Fibroblast of lung (primary cell): ENCODE data around the gene THOC1. TPM values are rescaled to one million over a fixed set of nuclear protein-coding genes. Genes with fewer than 3 reads are reported as not detected.

Experiments
- DNase-seq, 2 donors: peaks; one replicate each; pipeline versions ENCODE4 v3.0.0 to v3.0.0-alpha.2; 2010; ENCODE audit warnings: low read depth in 2 of 2
- H2AFZ ChIP-seq: 2 replicates; pipeline ENCODE4 v1.5.1; 2012; ENCODE audit warnings: low read length, control low read depth, inconsistent platforms
- H3K27ac ChIP-seq: 2 replicates; pipeline ENCODE4 v1.5.1; 2011; ENCODE audit warnings: low read length, control low read depth; ENCODE audit not compliant: insufficient read depth
- H3K27me3 ChIP-seq: 2 replicates; pipeline ENCODE4 v1.5.1; 2011; ENCODE audit warnings: mild to moderate bottlenecking, low read length; ENCODE audit not compliant: control insufficient read depth, insufficient read depth
- H3K36me3 ChIP-seq: 2 replicates; pipeline ENCODE4 v1.5.1; 2011; ENCODE audit warnings: low read length; ENCODE audit not compliant: control insufficient read depth, insufficient read depth
- H3K4me1 ChIP-seq: 2 replicates; pipeline ENCODE4 v1.5.1; 2011; ENCODE audit warnings: low read length; ENCODE audit not compliant: control insufficient read depth, insufficient read depth; ENCODE audit errors: extremely low read depth
- H3K4me2 ChIP-seq: 2 replicates; pipeline ENCODE4 v1.5.1; 2011; ENCODE audit warnings: low read length, control low read depth; ENCODE audit not compliant: insufficient read depth; ENCODE audit errors: extremely low read depth
- H3K4me3 ChIP-seq, 4 experiments: fragments of 200-600 bp in 1 of 4; sonication (generic) in 1 of 4; replicated peaks in 1 of 4; 2 replicates each; pipeline ENCODE4 v1.5.1; 2011 to 2016; ENCODE audit warnings: low read length in 4 of 4, low read depth in 3 of 4, mild to moderate bottlenecking in 3 of 4, control low read depth in 2 of 4, inconsistent platforms in 1 of 4, mixed read lengths in 1 of 4; ENCODE audit not compliant: insufficient read depth in 1 of 4; ENCODE audit errors: control extremely low read depth in 1 of 4
- H3K79me2 ChIP-seq: 2 replicates; pipeline ENCODE4 v1.5.1; 2012; ENCODE audit warnings: mild to moderate bottlenecking, low read length, inconsistent platforms; ENCODE audit not compliant: control insufficient read depth, insufficient read depth
- H3K9ac ChIP-seq: 2 replicates; pipeline ENCODE4 v1.5.1; 2011; ENCODE audit warnings: mild to moderate bottlenecking, low read length, control low read depth; ENCODE audit not compliant: insufficient read depth
- H3K9me3 ChIP-seq: 2 replicates; pipeline ENCODE4 v1.5.1; 2012; ENCODE audit warnings: low read depth, low read length; ENCODE audit not compliant: control insufficient read depth, insufficient read depth
- H4K20me1 ChIP-seq: 2 replicates; pipeline ENCODE4 v1.5.1; 2011; ENCODE audit warnings: low read length; ENCODE audit not compliant: control insufficient read depth, insufficient read depth; ENCODE audit errors: extremely low read depth
- EZH2 ChIP-seq: IDR thresholded peaks from 2 replicates; pipeline ENCODE4 v1.5.1; 2012; ENCODE audit warnings: low read length, control low read depth, mild to moderate bottlenecking; ENCODE audit errors: missing control alignments
- polyA plus RNA-seq, 2 donors: library from polyadenylated mRNA; depleted of rRNA in 1 of 2; stranded (reverse) in 1 of 2; unstranded in 1 of 2; fragments of >200 nt; gene quantifications; 2 replicates each; pipeline ENCODE4 v1.2.1, GENCODE V29; 2011 to 2012; ENCODE audit warnings: missing spikeins in 1 of 2
- total RNA-seq: library from RNA; depleted of rRNA; stranded (reverse); fragments of >200 nt; gene quantifications from 2 replicates; pipeline ENCODE4 v1.2.1, GENCODE V29; 2014
- TF ChIP-seq, protein P1 (sequence below), 2 donors: IDR thresholded peaks in 1 of 2; conservative IDR thresholded peaks in 1 of 2; 1 replicate in 1 of 2; 2 replicates in 1 of 2; pipeline ENCODE4 v1.5.1; 2011 to 2012; ENCODE audit warnings: low read length in 2 of 2, control low read depth in 1 of 2, inconsistent platforms in 1 of 2, low read depth in 1 of 2, mild to moderate bottlenecking in 1 of 2

THOC1 gene
- total and polyA plus RNA-seq, 2 donors (not counting 1 experiment from before 2014, with no cell fraction given): 18.2 to 35.2 TPM

DNA sequence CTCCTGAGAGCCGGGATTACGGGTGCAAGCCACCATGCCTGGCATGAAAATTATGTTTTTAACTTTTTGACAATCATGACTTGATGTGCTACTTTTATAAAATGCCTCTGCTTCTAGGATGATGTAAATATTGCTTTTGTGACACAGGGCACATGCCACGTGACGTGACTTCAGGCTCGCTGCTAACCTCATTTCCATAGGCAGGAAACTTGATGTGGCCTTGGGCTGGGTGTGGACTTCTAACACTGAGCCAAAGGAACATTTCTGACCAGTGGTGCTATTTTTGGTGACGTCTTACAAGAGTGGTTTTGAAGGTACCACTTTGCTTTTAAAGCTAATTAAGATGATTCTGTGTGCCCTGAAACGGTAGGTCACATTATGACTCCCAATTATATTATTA, 34.2 kb upstream of the THOC1 start:
- no peak for DNase-seq
- Histone ChIP-seq H2AFZ (no peak overlapping the region), H3K9ac (no peak overlapping the region)

DNA sequence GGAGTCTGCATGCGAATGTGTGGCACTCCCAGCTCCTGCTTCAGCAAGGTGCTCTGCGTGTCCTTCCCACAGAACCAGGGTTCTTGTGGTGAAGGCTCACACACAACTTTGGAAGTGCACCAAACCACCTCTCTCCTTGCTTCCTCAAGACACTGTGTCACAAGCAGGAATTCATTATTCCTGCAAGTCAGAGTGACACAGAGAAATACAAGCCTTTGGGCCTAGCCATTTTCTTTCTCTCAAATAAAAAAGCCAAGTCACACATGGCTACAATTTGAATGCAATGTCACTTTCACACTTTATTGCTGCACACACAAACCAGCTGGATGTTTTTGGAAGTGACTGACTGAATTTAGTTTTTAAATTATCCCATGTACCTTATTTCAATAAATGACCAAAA, 30.1 kb upstream of the THOC1 start:
- TF ChIP-seq, protein P1, sequence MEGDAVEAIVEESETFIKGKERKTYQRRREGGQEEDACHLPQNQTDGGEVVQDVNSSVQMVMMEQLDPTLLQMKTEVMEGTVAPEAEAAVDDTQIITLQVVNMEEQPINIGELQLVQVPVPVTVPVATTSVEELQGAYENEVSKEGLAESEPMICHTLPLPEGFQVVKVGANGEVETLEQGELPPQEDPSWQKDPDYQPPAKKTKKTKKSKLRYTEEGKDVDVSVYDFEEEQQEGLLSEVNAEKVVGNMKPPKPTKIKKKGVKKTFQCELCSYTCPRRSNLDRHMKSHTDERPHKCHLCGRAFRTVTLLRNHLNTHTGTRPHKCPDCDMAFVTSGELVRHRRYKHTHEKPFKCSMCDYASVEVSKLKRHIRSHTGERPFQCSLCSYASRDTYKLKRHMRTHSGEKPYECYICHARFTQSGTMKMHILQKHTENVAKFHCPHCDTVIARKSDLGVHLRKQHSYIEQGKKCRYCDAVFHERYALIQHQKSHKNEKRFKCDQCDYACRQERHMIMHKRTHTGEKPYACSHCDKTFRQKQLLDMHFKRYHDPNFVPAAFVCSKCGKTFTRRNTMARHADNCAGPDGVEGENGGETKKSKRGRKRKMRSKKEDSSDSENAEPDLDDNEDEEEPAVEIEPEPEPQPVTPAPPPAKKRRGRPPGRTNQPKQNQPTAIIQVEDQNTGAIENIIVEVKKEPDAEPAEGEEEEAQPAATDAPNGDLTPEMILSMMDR (conservative IDR thresholded peaks at IDR 0.05 in 1 of 2, IDR thresholded peaks at IDR 0.05 in 1 of 2; ENCODE audit: low read depth in 1 of 2, low read length in 2 of 2): no peak
- no peak for TF ChIP-seq EZH2

More for the DNA sequence above, 34.2 kb upstream of the THOC1 start:
- Histone ChIP-seq H3K27me3 (peaks cover 16% of the 10 kb centered on the region), H3K9me3 (no peaks in the 10 kb centered on the region), H3K79me2 (no peaks in the 10 kb centered on the region), H3K36me3 (no peaks in the 10 kb centered on the region), H3K4me3 (no peak overlapping the region), H4K20me1 (no peaks in the 10 kb centered on the region), H3K4me2 (no peak overlapping the region), H3K4me1 (no peaks in the 10 kb centered on the region), H3K27ac (no peak overlapping the region)
- no peak for TF ChIP-seq EZH2
- TF ChIP-seq, protein P1 (conservative IDR thresholded peaks at IDR 0.05 in 1 of 2, IDR thresholded peaks at IDR 0.05 in 1 of 2; ENCODE audit: low read depth in 1 of 2, low read length in 2 of 2): no peak

DNA sequence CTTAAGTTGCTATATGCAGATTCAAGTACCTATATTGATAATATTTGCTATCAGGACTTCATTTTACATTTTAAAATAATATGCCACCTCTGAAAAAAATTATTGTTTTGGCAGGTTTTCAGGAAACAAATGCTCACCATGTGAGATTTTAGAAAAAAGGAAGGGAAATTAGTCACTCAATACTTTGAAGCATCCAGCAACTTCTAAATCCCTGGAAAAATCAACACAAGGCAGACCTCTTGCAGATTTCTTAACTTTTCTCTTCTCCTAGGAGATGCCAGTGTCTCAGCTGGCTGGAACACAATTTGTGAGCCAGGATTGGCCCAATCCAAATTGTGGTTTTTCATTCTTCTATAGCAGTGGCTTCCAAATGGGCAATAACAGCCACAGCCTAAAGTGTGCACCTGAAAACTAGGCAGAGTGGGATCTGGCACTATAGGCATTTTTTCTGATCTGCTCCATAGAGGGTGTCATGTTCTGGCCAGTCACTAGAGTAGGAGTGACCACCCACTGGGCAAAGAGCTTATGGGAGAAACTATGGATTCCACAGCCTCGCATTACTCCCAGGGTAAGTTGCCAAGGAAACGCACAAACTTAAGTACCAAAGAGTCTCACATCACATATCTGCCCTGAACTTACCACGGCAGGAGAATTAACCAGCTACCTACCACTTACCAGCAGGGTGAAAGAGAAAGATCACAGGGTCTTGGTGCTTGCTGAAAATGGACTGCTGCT, 28.1 kb upstream of the THOC1 start:
- Histone ChIP-seq H2AFZ (no peak overlapping the region), H3K9ac (no peak overlapping the region), H4K20me1 (no peaks in the 10 kb centered on the region), H3K27ac (no peak overlapping the region), H3K79me2 (no peaks in the 10 kb centered on the region), H3K9me3 (no peaks in the 10 kb centered on the region), H3K36me3 (no peaks in the 10 kb centered on the region), H3K4me2 (no peak overlapping the region), H3K4me1 (no peaks in the 10 kb centered on the region), H3K27me3 (peaks cover 8% of the 10 kb centered on the region), H3K4me3 (no peak overlapping the region)
- TF ChIP-seq, protein P1 (conservative IDR thresholded peaks at IDR 0.05 in 1 of 2, IDR thresholded peaks at IDR 0.05 in 1 of 2; ENCODE audit: low read depth in 1 of 2, low read length in 2 of 2): no peak
- no peak for TF ChIP-seq EZH2
- DNase-seq: peak in 1 of 2 donors; percentile 17

More for the DNA sequence above, 30.1 kb upstream of the THOC1 start:
- H3K4me2 ChIP-seq: no peak overlapping the region
- H3K36me3 ChIP-seq: no peaks in the 10 kb centered on the region
- H3K79me2 ChIP-seq: no peaks in the 10 kb centered on the region
- no peak overlapping the region for H3K9ac ChIP-seq
- H3K9me3 ChIP-seq: no peaks in the 10 kb centered on the region
- H2AFZ ChIP-seq: no peak overlapping the region
- no peaks in the 10 kb centered on the region for H4K20me1 ChIP-seq
- no peak overlapping the region for H3K4me3 ChIP-seq
- H3K27ac ChIP-seq: no peak overlapping the region
- H3K4me1 ChIP-seq: no peaks in the 10 kb centered on the region
- peaks cover 8% of the 10 kb centered on the region for H3K27me3 ChIP-seq
- peak in 1 of 2 donors; percentile 39 for DNase-seq
